ENCODE data around the gene GABARAPL2. TPM values are rescaled to one million over a fixed set of nuclear protein-coding genes. Genes with fewer than 3 reads are reported as not detected.
A peak's percentile ranks its signal among the peaks of the same experiment; 100 is the strongest.

The GABARAPL2 gene, protein sequence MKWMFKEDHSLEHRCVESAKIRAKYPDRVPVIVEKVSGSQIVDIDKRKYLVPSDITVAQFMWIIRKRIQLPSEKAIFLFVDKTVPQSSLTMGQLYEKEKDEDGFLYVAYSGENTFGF
- total RNA-seq, result 25.4 and 36.3 TPM in 2 replicates

DNA sequence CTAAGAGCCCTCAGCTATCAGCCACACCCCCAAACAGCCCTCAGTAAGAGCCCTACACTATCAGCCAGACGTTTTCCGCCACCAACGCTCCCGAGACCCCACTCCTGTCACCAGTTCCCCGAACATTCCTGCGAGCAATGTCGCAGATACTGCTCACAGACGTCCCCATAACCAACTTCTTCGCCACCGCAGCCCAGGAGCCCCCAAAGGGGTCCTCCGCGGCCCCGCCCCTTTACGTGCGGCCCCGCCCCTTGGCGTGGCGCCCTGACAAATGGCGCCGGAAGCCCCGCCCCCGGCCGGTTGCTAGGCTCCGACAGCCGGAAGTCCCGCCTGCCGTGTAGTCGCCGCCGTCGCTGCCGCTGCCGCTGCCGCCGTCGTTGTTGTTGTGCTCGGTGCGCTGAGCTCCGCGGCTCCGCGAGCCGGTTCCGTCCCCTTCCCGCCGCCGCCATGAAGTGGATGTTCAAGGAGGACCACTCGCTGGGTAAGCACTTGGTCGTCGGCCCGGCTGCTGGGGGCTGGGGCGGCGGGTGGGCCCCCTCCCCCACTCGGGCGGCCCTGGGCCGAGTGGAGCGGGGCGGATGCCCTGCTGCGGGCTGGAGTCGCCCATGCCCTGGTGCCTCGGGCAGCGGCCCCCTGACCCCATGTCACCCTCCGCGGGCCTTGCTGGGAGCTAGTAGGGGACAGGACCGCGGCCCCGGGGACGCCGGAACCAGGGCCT is at the start of gene GABARAPL2:
Gene GABARAPL2, plus strand, starts transcription at position 340 of the 718 bp plus-strand sequence. Its CDS starts 108 bp downstream, at position 448.
- H3K4me3 ChIP-seq (ENCODE audit: low read depth, low read length), result peak within 1 kb of the TSS; percentile 71
- peak; percentile 78 for DNase-seq (ENCODE audit: low read depth)
- TF ChIP-seq, protein P1, sequence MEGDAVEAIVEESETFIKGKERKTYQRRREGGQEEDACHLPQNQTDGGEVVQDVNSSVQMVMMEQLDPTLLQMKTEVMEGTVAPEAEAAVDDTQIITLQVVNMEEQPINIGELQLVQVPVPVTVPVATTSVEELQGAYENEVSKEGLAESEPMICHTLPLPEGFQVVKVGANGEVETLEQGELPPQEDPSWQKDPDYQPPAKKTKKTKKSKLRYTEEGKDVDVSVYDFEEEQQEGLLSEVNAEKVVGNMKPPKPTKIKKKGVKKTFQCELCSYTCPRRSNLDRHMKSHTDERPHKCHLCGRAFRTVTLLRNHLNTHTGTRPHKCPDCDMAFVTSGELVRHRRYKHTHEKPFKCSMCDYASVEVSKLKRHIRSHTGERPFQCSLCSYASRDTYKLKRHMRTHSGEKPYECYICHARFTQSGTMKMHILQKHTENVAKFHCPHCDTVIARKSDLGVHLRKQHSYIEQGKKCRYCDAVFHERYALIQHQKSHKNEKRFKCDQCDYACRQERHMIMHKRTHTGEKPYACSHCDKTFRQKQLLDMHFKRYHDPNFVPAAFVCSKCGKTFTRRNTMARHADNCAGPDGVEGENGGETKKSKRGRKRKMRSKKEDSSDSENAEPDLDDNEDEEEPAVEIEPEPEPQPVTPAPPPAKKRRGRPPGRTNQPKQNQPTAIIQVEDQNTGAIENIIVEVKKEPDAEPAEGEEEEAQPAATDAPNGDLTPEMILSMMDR (IDR thresholded peaks at IDR 0.05; ENCODE audit: insufficient read depth, low read depth, low read length), result no peak

DNA sequence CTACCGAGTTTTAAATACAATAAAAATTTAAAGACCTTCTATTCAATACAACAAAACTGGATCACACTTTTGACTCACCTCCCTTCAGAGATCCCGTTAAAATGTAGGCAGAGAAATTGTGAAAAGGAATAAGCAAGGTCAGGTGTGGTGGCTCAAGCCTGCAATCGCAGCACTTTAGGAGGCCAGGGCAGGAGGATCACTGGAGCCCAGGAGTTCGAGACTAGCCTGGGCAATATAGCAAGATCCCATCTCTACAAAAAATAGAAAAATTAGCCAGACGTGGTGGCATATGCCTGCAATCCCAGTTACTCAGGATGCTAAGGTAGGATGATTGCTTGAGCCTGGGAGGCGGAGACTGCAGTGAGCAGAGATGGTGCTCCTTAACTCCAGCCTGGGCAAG is 47.0 kb upstream of the GABARAPL2 start:
- no peak overlapping the region for H3K4me3 ChIP-seq (ENCODE audit: low read depth, low read length)
- TF ChIP-seq, protein P1 (IDR thresholded peaks at IDR 0.05; ENCODE audit: insufficient read depth, low read depth, low read length), result no peak
- no peak for DNase-seq (ENCODE audit: low read depth)

DNA sequence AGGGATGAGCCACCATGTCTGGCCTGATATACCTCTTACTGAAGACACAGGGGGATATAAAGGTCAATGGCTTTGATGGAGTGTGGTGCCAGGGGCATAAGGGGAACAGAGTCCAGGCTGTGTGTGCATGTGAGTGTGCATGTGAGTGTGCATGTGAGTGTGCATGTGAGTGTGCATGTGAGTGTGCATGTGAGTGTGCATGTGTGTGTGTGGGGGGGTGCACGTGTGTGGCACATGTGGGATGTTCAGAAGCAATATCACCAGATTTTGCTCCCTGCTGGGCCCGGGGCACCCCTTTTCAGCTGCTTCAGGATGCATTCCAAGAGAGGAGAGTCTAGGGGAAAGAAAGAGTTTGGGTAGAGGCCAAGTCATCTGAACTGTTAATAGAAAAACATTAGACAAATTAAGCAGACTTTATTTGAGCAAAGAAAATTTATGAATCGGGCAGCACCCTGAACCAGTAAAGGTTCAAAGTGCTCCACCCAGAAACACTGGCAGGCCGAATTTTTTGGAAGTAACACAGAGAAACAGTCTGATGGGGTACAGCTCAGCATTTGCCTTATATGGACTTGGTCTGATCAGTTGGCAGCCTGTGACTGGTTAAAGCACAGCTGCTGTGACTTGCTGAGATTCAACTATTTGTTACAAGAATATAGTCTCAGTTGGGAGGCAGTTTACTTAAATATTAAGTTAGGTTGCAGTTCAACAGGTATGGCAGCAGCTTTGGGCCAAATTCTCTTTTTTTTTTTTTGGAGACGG is 40.0 kb upstream of the GABARAPL2 start:
- DNase-seq (ENCODE audit: low read depth), result no peak
- no peak overlapping the region for H3K4me3 ChIP-seq (ENCODE audit: low read depth, low read length)
- TF ChIP-seq, protein P1 (IDR thresholded peaks at IDR 0.05; ENCODE audit: insufficient read depth, low read depth, low read length), result no peak

DNA sequence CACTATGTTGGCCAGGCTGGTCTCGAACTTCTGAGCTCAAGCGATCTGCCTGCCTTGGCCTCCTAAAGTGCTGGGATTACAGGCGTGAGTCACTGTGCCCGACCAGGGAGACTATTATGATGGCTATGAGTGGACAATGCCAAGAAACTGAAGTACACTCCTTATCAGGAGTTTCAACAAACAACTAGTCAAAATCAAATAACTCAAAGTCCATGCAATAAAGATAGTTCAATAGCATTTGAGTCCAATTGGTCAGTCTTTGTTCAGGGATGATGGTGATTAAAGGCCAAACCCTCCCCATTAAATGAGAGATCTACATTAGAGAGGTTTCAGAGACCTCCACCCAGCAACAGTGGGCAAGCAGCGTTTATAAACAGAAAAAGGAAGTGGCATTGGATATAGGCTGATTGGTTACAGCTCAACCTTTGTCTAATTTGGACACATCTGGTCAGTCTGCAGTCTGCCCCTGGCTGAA is 38.3 kb upstream of the GABARAPL2 start:
- TF ChIP-seq, protein P1 (IDR thresholded peaks at IDR 0.05; ENCODE audit: insufficient read depth, low read depth, low read length), result no peak
- H3K4me3 ChIP-seq (ENCODE audit: low read depth, low read length), result no peak overlapping the region
- no peak for DNase-seq (ENCODE audit: low read depth)

DNA sequence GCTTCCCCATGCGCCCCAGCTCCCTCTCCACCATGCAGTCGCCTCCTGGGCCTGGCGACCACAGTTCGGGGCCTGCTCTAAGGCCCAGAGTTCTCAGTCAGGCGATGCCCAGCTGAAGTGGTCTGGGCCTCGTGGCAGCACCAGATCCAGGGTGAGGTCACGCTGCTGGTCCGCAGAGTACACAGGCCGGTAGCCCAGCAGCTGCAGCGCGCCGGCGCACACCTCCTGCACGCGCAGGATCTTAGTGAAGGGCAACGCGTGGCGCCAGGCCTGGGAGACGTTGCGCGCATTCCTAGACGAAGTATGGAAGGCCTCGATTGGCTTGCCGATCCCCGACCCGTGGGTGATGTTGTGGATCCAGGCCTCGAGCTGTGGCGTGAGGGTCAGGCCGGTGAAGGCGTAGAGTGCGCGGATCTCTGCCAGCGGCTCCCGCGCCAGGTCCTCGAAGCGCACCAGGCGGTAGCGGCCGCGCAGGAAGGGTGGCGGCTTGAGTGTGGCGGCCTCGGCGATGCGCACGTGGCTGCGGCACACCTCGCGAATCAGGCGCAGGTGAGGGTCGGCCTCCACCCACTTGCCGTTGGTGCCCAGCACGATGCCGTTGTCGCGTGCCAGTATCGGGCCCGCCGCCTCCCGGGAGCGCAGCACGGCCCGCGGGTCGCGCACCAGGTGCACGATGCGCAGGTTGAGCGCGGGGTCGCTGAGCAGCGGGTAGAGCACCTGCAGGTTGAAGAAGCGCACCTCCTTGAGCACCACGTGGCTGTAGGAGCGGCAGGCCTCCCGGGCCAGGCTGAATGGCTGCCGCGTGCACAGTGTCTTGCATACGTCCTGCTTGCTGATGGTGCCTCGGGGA is 36.9 kb upstream of the GABARAPL2 start:
- no peak overlapping the region for H3K4me3 ChIP-seq (ENCODE audit: low read depth, low read length)
- TF ChIP-seq, protein P1 (IDR thresholded peaks at IDR 0.05; ENCODE audit: insufficient read depth, low read depth, low read length), result no peak
- no peak for DNase-seq (ENCODE audit: low read depth)

DNA sequence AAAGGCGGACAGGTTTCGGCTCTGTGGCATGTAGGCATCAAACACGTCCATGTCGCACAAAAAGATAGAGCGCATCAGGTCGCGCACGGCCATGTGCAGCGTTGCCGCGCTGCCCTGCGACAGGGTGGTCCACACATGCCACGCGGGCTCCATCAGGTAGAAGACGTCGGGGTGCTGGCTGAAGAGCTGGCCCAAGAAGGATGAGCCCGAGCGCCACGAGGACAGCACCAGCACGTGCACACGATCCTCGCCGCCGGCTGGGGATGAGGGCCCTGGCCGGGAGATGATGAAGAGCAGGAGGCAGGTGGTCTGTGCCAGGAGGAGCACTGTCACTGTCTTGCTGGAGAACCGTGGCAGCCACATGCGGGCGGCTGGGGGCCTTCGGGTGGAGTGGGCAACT is 36.2 kb upstream of the GABARAPL2 start:
- H3K4me3 ChIP-seq (ENCODE audit: low read depth, low read length), result no peak overlapping the region
- TF ChIP-seq, protein P1 (IDR thresholded peaks at IDR 0.05; ENCODE audit: insufficient read depth, low read depth, low read length), result no peak
- no peak for DNase-seq (ENCODE audit: low read depth)
